HG03103 (cell line): ENCODE data around the gene PKD2.

ENCODE experiments used
- ATAC-seq: cut with Tn5 transposase; IDR thresholded peaks from one replicate; pipeline ENCODE4 v1.9.1; 2021; ENCODE audit warnings: low read depth; ENCODE audit not compliant: unreplicated experiment

The PKD2 gene

DNA sequence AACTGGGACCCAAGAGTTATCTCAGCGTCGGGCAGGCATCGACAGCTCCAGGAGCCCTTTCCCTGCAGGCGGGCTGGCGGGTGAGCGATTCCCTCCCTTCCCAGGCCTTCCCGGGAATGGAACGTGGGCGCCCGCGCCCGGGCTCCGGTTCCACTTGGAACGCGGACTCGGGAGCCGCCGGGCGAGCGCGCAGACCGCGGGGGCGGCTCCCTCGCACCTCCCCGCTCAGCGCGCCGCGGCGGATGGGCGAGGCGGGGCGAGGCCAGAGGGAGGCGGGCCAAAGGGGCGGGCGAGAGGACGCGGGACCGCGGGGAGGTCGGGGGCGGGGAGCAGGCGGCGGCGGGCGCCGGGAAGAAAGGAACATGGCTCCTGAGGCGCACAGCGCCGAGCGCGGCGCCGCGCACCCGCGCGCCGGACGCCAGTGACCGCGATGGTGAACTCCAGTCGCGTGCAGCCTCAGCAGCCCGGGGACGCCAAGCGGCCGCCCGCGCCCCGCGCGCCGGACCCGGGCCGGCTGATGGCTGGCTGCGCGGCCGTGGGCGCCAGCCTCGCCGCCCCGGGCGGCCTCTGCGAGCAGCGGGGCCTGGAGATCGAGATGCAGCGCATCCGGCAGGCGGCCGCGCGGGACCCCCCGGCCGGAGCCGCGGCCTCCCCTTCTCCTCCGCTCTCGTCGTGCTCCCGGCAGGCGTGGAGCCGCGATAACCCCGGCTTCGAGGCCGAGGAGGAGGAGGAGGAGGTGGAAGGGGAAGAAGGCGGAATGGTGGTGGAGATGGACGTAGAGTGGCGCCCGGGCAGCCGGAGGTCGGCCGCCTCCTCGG, at the start of gene PKD2:
Gene PKD2 (plus strand): TSS at position 332 of the 818 bp plus-strand sequence. CDS start 99 bp downstream, at position 431.
- peak; percentile 86 for ATAC-seq

DNA sequence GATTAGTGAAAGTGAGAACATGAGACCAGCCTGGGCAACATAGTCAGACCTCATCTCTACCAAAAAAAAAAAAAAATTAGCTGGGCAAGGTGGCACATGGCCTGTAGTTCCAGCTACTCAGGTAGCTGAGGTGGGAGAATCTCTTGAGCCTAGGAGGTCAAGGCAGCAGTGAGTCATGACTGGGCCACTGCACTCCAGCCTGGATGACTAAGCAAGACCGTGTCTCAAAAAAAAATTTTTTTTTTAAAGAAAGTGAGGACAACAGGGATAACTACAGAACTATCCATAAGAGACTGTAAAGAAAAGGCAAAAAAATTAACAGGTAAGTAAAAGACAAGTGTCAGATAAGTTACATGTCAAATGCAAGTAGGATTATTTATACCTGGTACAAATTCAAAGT, 45.4 kb upstream of the PKD2 start:
- no peak for ATAC-seq

DNA sequence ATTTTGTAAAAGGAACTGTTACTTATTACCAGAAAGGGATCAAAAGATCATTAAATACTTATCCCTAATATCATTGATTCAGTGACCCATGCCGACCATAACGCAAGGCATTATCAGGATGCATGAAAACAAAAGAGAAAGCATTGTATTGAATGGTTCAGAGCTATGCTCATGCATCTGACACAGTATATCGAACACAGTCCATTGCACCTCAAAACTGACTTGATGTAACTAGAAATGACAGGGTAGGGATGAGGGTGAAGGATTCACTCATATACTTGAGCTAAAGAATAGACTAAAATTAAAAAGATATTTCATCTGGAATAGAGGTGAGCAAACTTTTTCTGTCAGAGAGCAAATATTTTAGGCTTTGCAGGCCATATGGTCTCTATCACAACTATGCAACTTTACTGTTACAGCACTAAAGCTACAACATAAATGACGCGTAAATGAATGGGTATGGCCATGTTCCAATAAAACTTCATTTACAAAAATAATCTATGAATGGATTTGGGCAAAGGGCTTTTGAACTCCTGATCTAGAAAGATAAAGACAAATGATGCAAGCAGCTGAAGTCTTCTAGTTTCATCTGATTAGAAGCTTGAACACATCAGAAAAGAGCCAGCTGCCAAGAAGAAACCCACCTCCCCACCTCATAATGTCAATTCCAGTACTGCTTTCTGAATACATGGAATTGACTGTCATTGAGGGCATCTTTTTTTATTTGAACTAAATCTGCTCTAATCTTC, 44.9 kb upstream of the PKD2 start:
- ATAC-seq = no peak

DNA sequence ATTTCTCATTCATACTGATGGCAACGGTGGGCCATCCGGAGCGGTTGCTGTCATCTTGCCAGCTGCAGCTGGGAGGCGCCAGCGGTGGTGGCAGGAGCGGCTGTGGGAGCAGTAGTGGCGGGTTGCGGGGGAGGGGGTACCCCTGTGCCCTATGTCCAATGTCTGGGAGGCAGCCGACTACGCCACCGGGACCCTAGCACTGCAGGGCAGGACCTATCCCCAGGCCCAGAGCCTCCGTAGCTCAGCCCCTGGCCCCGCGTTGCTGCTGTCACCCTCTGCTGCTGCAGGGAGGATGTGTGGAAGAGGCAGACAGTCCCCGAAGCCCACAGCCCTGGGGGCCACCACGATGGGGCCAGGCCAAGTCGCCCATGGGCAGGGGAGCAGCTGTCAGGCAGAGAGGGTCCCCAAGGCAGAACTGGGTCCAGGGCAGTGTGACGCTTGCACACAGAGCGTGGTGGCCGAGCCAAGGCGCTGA, 41.9 kb upstream of the PKD2 start:
- ATAC-seq = no peak

DNA sequence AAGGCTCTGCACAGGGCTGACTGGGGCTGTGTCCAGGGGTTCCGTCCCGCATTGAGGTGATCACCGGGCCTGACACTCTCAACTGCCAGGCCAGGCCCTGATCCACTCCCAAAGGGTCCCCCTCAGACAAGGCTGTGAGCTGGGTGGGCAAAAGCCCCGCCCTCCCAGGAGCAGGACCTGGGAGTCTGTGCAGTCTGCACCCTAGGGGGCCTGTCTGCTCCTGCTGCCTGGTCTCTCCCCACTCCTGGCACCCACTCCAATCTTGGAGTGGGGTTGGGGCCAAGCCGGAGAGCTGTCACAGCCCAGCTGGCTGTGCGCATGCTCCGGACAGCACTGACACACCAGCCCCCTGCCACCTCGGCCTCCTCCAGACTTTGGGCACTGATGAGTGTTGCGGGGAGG, 41.3 kb upstream of the PKD2 start:
- no peak for ATAC-seq

DNA sequence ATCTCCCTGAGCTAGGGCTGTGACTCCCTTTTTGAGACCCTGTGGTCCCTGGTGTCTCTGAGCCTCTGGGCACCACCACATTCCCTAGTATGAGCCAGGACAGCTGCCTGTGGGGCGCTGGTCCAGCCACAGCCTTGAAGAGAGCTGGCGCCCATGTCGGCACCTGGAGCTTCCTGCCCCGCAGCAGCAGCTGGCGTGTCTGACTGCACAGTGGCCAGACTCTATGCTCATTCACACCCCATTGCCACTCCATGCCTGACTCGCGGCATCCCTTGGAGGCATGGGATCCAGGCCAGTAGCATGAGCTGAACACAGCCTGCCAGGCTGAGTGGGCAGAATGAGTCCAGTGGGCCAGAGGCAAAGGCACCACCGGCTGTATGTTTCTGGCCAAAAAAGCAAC, 40.2 kb upstream of the PKD2 start:
- no peak for ATAC-seq

DNA sequence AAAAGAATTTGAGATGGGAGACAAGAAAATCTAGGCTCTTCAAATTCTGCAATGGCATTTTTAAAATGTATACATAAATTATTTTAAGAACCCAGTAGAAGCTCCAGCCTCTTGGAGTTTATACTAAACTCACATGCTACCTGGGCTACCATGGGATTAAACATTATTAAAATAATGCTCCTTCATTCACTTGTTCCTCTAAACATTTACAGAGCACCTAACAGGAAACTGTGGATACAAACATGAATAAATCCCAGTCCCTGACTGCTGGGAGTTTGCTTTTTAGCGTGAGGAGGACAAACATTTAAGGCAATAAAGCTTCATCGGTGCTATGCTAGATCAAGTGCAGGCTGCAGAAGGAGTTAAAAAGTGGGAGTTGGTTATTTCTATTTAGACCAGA, 37.3 kb upstream of the PKD2 start:
- no peak for ATAC-seq

DNA sequence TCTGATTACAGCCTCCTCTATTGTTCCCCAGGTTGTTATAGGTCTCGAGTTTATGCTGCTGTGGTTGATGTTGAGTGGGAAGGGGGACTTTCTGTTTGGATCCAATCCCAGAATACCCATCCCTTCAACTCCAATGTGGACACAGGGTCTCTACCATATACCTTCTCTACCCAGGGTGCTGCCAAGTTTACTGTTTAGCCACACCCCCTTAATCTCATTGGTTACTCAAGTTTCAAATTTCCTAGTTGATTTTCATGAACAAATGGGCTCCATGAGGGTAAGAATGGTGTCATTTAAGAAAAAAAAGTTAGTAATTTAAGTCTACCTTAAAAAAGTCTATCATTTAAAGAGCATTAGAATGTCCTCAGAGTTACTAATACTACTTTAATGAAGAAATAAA, 35.6 kb upstream of the PKD2 start:
- ATAC-seq = no peak

DNA sequence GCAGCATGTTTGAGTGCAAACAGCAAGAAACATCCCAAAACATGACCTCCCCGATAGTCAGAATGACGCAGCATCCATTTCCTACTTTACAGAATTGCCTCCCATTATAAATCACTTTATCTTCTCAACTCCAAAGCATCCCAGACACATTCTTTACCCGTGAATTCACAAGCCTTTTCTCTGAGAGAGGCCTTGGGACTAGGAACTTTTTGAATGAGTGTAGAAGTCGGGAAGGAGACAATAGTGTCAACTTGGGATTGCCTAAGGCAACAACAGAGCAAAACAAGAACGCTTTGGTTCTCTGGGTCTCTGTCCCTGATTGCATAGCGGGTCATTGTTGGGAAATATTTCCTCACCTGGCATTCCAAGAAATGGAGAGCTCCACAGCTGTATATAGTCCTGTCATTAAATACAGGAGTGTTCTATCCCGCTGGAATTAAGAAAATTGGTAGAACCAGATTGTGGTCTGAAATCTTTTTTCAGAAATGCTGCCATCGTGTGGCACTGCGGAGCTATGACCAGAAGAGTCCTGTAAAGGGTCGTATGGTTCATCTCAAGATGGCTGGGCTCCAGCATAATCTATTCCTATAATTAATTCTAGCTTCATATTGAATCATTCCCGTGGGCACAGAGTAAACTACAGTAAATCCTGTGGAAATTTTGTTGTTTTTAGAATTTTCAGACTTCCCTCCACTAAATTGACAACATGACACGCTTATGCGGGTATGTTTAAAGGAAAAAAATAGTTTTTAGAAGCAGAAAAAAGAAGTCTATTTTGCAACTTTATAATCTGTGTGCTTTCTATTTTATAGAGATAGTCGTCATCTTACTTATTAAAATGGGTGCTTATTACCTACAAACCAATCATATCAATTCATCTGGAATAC, 33.9 kb upstream of the PKD2 start:
- ATAC-seq = peak; percentile 82

DNA sequence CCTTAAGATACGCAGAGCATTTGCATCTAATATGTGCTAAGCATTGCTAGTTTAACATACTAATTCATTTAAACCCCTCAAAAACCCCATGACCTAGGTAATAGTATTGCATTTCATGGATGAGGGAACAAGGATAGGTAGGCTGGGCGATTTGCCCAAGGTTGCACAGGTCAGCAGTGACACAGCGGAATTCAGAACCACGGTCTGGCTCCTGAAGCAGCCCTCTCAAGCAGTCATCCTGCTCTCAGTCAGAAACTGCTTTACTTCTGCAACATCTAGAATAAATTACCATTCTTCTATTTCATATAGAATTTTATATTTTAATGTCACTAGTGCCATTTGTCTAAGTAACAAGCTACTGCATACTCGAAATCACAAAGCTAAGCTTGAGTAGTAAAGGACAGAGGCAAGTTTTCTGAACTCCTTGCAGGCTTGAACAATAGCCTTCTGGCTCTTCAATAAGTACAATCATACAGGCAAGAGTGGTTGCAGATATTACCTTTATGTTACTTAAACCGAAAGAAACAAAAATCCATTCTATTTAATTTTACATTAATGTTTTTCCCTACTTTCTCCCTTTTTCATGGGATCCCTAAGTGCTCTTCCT, 32.5 kb upstream of the PKD2 start:
- ATAC-seq = no peak

DNA sequence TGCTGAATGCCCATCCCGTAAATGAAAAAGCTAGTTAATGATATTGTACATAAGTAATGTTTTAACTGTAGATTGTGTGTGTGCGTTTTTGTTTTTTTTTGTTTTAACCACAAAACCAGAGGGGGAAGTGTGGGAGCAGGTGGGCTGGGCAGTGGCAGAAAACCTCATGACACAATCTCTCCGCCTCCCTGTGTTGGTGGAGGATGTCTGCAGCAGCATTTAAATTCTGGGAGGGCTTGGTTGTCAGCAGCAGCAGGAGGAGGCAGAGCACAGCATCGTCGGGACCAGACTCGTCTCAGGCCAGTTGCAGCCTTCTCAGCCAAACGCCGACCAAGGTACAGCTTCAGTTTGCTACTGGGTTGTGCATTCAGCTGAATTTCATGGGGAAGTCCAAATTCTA, 32.0 kb upstream of the PKD2 start, which contains the start of gene SPP1:
Gene SPP1 (plus strand): TSS at position 249 of the 400 bp plus-strand sequence. CDS start 1,182 bp downstream, outside the sequence.
- ATAC-seq = peak; percentile 50

DNA sequence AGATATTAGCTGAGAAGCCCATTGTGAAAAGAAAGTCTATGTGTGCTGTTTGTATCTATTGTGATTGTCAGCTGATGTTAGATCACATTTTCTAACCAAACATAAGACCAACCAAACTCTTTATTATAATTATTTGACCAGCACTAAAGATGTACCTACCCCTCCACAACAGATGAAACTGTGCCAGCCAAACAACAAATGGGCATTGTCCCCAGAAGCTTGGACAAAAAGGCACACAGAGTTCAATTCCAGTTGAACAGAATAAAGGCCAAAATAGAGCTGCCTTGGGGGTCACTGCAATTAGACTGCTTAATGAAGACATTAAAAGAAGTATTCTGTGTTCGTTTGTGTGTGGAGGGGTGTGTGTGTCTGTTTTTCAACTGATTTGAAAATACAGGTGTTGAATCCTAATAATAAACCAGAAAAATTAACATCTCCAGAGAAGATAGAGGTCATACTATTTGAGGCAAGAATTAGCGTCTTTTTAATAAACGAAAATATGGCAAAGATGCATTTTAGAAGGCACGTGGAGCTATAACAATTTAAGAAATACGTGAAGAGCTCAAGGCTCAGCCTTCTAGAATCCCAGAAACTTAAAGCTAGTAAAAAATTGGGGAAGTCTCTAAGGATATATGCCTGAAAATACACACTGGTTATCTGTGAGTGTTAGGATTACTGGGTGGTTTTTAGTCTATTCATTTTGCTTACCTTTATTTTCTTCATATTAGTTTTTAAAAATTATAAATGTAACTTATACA, 29.7 kb upstream of the PKD2 start:
- no peak for ATAC-seq

DNA sequence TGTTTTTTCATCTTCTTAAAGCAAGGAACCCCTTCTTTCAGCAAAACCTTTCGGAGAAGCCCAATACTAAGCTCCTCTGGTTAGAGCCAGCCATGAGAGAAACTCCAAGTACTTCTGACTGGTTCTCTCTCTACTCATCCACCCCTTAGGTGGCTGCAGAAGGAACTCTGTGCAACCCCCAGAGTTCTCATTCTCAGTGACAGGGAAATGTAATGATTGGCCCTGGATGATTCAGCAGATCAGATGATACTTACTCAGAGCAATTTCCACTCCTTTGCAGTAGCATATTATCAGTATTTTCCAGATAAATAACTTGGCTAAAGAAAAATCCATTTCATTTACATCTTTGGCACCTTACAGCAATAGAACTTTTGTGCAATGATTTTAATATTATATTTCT, 28.8 kb upstream of the PKD2 start:
- ATAC-seq = no peak

DNA sequence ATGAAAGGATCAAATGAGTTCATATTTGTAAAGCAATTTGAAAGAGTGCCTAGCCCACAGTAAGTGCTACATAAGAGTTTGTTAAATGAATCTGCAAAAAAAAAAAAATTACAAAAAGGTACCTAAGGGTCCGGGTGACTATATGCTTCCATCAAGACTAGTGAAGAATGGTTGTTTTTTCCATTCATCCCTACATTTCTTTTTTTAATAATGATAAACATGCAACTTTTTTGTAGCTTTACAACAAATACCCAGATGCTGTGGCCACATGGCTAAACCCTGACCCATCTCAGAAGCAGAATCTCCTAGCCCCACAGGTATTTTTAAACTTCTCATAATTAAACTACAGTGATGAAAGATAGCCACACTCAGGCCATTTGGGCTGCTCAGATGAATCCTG, 27.6 kb upstream of the PKD2 start:
- ATAC-seq = no peak

DNA sequence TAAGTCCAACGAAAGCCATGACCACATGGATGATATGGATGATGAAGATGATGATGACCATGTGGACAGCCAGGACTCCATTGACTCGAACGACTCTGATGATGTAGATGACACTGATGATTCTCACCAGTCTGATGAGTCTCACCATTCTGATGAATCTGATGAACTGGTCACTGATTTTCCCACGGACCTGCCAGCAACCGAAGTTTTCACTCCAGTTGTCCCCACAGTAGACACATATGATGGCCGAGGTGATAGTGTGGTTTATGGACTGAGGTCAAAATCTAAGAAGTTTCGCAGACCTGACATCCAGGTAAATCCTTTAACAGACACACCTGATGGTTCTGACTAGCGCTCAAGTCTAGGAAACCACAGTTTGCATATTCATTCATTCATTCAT, 25.9 kb upstream of the PKD2 start:
- no peak for ATAC-seq

DNA sequence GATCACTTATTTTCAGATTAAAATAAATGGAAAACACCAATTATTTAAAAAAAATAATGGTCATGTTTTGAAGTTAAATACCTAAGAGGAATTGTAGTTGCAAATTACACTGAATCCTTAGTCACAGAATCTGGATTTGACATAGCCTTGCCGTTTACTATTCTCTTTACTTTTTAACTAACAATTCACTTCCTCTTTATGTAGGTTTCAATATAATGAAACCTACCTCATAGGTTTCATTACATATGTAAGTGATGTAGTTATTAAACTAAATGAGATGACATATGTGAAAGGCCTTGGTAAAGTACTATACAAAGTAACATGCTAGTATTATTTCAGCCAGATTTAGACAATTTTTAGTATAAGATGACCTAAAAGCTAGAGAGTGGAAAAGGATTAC, 25.4 kb upstream of the PKD2 start:
- no peak for ATAC-seq

DNA sequence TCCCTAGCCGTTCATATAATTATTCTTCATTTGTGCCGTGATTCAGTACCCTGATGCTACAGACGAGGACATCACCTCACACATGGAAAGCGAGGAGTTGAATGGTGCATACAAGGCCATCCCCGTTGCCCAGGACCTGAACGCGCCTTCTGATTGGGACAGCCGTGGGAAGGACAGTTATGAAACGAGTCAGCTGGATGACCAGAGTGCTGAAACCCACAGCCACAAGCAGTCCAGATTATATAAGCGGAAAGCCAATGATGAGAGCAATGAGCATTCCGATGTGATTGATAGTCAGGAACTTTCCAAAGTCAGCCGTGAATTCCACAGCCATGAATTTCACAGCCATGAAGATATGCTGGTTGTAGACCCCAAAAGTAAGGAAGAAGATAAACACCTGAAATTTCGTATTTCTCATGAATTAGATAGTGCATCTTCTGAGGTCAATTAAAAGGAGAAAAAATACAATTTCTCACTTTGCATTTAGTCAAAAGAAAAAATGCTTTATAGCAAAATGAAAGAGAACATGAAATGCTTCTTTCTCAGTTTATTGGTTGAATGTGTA, 24.9 kb upstream of the PKD2 start:
- ATAC-seq = no peak

DNA sequence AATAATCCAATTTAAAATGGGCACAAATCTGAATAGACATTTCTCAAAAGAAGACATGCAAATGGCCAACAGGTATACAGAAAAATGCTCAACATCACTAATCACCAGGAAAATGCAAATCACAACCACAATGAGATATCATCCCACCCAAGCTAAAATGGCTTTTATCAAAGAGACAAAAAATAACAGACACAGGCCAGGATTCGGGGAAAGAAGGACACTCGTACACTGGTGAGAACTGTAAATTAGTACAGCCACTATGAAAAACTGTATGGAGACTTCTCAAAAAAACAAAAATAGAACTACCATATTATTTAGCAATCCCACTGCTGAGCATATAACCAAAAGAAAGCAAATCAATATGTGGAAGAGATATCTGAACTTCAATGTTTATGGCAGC, 23.4 kb upstream of the PKD2 start:
- no peak for ATAC-seq
